ENCODE measurements around the gene NKAIN1.

Gene NKAIN1

DNA sequence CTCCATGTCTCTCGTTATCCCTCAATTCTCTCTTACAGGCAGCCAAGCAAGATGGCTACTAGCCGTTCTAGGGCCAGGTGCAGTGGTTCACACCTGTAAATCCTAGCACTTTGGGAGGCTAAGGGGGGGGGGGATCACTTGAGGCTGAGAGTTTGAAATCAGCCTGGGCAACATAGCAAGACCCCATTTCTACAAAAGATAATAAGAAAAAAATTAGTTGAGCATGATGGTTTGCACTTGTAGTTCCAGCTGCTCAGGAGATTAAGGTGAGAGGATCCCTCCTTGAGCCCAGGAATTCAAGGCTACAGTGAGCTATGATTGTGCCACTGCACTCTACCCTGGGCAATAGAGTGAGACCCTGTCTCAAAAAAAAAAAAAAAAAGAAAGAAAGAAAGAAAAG lies 80.4 kb downstream of the NKAIN1 start:
- TF ChIP-seq ZNF384 (IDR thresholded peaks at IDR 0.05): no peak
- TF ChIP-seq FOXM1 (IDR thresholded peaks at IDR 0.05; ENCODE audit: borderline replicate concordance): no peak
- no peak for TF ChIP-seq BHLHE40 (IDR thresholded peaks at IDR 0.05; ENCODE audit: borderline replicate concordance)
- TF ChIP-seq CTBP1 (IDR thresholded peaks at IDR 0.05; ENCODE audit: borderline replicate concordance): no peak
- TF ChIP-seq ELF4 (IDR thresholded peaks at IDR 0.05): no peak
- no peak for TF ChIP-seq HDGF (IDR thresholded peaks at IDR 0.05; ENCODE audit: borderline replicate concordance)
- TF ChIP-seq FOXA1 (IDR thresholded peaks at IDR 0.05): no peak
- TF ChIP-seq L3MBTL2 (conservative IDR thresholded peaks at IDR 0.05): no peak
- POLR2A ChIA-PET: interaction anchor here (1.4 kb wide), 1 partner anchor 137 kb away, joined by 3 read pairs; the partner anchor contains the start of genes SNRNP40 and ZCCHC17
- CTCF ChIA-PET: interaction anchor here (1.0 kb wide), 1 partner anchor 22 kb away, joined by 3 read pairs; no protein-coding TSS in a partner anchor
- no peak for DNase-seq (ENCODE audit: extremely low spot score)

DNA sequence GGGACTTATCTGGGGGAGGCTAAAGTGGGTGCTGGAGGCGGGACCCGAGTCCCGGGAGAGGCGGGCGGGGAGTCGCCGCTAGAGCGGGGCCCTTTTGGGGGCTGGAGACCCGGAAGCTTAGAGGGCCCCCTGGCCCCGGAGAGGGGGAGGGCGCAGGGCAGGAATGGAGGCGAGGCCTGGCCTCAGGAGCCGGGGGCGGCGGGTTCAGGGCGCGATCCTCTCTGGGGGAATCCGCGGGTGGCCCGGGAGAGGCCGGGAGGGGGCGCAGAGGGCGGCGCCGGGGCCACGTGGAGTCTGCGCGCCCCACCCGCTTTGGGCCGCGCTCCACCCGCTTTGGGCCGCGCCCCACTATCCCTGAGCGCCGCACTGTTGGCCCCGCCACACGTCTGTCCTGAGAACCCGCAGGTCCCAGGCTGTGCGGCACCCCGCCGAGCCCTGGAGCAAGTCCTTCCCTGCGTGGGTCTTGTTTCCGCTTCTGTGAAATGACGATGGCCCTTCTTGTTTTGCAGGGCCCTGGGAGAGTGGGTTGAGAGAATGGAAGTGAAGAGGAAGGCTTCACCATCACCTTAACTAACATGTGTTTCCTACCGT lies 84.4 kb downstream of the NKAIN1 start:
- 0 out of 2 replicates have a peak, but pooled peaks have one; percentile 9 for TF ChIP-seq TARDBP (IDR thresholded peaks at IDR 0.05)
- TF ChIP-seq, protein P1, sequence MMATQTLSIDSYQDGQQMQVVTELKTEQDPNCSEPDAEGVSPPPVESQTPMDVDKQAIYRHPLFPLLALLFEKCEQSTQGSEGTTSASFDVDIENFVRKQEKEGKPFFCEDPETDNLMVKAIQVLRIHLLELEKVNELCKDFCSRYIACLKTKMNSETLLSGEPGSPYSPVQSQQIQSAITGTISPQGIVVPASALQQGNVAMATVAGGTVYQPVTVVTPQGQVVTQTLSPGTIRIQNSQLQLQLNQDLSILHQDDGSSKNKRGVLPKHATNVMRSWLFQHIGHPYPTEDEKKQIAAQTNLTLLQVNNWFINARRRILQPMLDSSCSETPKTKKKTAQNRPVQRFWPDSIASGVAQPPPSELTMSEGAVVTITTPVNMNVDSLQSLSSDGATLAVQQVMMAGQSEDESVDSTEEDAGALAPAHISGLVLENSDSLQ (IDR thresholded peaks at IDR 0.05): no peak; the same call in 1 of the 2 replicates
- CTCF ChIA-PET: no interaction called here
- peak; percentile 69 for DNase-seq (ENCODE audit: extremely low spot score)
- POLR2A ChIA-PET: interaction anchor here (0.6 to 2.3 kb wide), 2 partner anchors 90 to 218 kb away, joined by 3 to 8 read pairs; partner anchors contain the start of genes FABP3 and PUM1

DNA sequence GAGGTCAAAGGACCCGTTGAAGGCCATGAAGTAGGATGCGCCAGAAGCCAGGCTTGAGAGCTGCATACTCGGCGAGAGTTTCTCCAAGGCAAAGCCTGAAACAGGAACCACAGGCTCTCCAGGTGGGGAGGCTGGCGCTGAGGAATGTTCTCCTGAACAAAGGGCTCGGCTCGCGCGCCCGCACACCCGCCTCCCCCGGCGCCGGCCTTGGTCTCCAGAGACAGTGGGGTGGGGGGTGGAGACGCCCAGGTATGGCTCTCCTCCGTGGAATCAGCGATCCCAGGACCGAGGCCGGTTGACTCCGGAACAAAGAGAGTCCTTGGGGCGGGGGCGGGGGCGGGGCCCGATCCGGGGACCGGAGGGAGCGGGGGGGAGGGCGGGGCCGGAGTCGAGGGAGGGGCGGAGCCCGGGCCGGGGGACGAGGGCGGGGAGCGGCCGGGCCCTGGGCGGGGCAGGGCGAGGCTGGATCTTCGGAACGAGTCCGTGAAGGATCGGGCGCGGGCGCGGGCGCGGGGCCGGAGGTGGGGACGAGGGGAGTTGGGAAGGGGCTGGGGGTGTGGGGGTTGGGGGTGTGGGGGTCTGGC lies 85.0 kb downstream of the NKAIN1 start:
- ChIA-PET CTCF (no interaction called here), POLR2A (interaction anchor here (0.6 to 2.3 kb wide), 2 partner anchors 89 to 218 kb away, joined by 3 to 8 read pairs; partner anchors contain the start of genes FABP3 and PUM1)
- no peak for TF ChIP-seq FOXM1 (IDR thresholded peaks at IDR 0.05; ENCODE audit: borderline replicate concordance)
- TF ChIP-seq ZNF384 (IDR thresholded peaks at IDR 0.05): no peak
- TF ChIP-seq L3MBTL2 (conservative IDR thresholded peaks at IDR 0.05): peak; percentile 29; the same call in 1 of the 2 replicates
- DNase-seq (ENCODE audit: extremely low spot score): peak; percentile 99

DNA sequence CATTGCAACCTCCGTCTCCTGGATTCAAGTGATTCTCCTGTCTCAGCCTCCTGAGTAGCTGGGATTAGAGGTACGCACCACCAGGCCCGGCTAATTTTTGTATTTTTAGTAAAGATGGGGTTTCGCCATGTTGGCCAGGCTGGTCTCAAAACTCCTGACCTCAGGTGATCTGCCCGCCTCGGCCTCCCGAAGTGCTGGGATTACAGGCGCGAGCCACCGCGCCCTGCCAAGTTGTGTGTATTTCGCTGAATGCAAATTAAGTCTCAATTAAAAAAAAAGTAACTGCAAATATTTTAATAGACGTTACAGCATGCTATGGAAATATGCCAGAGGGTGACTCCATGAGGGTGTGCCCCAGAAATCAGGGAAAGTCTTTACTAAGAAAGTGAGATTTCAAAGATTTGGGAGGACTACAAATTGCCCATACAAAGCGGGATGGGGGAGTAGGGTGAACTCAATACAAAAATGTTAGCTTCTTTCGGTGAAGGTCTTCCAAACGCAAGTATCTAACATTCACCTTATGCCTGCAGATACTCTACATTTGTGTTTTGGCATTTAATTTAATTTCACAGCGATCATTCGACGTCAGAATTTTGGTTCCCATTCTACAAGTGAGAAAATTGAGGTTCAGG lies 85.6 kb downstream of the NKAIN1 start:
- POLR2A ChIA-PET: interaction anchor here (2.3 kb wide), 1 partner anchor 89 kb away, joined by 8 read pairs; the partner anchor contains the start of gene PUM1
- CTCF ChIA-PET: no interaction called here
- no peak for DNase-seq (ENCODE audit: extremely low spot score)
- TF ChIP-seq TARDBP (IDR thresholded peaks at IDR 0.05) (no peak), SUZ12 (IDR thresholded peaks at IDR 0.05) (no peak)

DNA sequence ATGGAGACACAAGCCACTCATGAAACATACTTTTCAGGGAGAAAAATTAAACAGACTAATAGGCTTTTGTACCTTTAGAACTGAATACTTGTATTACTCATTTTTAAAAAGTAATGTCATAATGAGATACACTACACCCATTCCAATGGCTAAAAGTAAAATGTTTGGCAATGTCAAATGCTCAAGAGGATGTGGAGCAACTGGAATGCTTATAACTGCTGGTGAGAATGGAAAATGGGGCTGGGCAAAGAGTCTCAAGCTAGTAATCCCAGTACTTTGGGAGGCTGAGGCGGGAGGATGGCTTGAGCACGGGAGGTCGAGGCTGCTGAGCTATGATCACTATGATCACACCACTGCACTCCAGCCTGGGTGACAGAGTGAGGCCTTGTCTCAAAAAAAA lies 86.3 kb downstream of the NKAIN1 start:
- no peak for DNase-seq (ENCODE audit: extremely low spot score)
- CTCF ChIA-PET: no interaction called here
- TF ChIP-seq ZNF384 (IDR thresholded peaks at IDR 0.05): 0 out of 2 replicates have a peak, but pooled peaks have one; percentile 7
- no peak for TF ChIP-seq LEF1 (IDR thresholded peaks at IDR 0.05; ENCODE audit: borderline replicate concordance)
- no peak for TF ChIP-seq HDGF (IDR thresholded peaks at IDR 0.05; ENCODE audit: borderline replicate concordance)
- POLR2A ChIA-PET: interaction anchor here (2.3 kb wide), 1 partner anchor 88 kb away, joined by 8 read pairs; the partner anchor contains the start of gene PUM1

DNA sequence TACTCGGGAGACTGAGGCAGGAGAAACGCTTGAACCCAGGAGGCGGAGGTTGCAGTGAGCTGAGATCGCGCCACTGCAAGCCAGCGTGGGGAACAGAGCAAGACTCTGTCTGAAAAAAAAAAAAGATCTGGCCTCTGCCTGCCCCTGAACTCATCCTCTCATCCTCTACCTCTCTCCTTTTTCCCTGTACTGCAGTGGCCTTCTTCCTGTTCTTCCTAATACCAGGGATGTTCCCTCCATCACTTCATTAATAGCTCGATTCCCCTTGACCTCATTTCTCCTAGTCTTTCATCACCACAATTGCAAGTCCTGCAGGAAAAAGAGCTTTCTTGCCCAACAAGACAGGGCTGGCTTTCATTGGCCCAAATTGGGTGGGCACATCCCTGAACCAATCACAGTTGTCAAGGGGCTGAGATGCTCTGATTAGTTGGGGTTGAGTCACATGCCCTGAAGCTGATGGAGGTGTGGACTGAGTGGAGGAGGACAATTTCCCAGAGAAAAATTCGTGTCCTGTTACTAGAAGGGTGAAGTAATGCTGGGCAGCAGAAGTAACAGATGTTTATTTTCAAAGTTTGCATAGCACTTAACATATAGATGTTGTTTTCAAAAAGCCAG lies 87.4 kb downstream of the NKAIN1 start:
- DNase-seq (ENCODE audit: extremely low spot score): peak; percentile 57
- CTCF ChIA-PET: interaction anchor here (0.6 to 1.0 kb wide), 2 partner anchors 81 to 254 kb away, joined by 3 read pairs; no protein-coding TSS in a partner anchor
- TF ChIP-seq, protein P1 (IDR thresholded peaks at IDR 0.05): peak; percentile 91
- no peak for TF ChIP-seq ELF4 (IDR thresholded peaks at IDR 0.05)
- no peak for TF ChIP-seq ZNF384 (IDR thresholded peaks at IDR 0.05)
- POLR2A ChIA-PET: interaction anchor here (0.7 to 1.6 kb wide), 4 partner anchors 16 to 629 kb away, joined by 3 to 7 read pairs (median 3); partner anchors contain the start of gene PUM1

DNA sequence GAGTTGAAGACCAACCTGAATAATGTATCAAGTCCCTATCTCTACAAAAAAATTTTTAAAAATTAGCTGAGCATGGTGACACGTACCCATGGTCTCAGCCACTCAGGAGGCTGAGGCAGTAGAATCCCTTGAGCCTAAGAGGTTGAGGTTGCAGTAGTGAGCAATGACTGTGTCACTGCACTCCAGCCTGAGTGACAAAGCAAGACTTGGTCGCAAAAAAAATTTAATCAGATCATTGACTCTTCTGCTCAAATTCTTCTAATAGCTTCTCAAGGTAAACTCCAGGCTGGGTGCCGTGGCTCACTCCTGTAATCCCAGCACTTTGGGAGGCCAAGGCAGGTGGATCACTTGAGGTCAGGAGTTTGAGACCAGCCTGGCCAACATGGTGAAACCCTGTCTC lies 88.3 kb downstream of the NKAIN1 start:
- ChIA-PET POLR2A (interaction anchor here (1.6 kb wide), 1 partner anchor 15 kb away, joined by 3 read pairs; no protein-coding TSS in a partner anchor), CTCF (no interaction called here)
- TF ChIP-seq HDGF (IDR thresholded peaks at IDR 0.05; ENCODE audit: borderline replicate concordance) (no peak), FOXK2 (IDR thresholded peaks at IDR 0.05) (no peak), FOXM1 (IDR thresholded peaks at IDR 0.05; ENCODE audit: borderline replicate concordance) (no peak), SP1 (IDR thresholded peaks at IDR 0.05) (no peak), SUZ12 (IDR thresholded peaks at IDR 0.05) (no peak), FOXA1 (IDR thresholded peaks at IDR 0.05) (no peak), BHLHE40 (IDR thresholded peaks at IDR 0.05; ENCODE audit: borderline replicate concordance) (no peak), NFRKB (IDR thresholded peaks at IDR 0.05) (no peak), L3MBTL2 (conservative IDR thresholded peaks at IDR 0.05) (no peak), ZNF384 (IDR thresholded peaks at IDR 0.05) (no peak), TARDBP (IDR thresholded peaks at IDR 0.05) (no peak), LEF1 (IDR thresholded peaks at IDR 0.05; ENCODE audit: borderline replicate concordance) (no peak), ELF4 (IDR thresholded peaks at IDR 0.05) (no peak), CTBP1 (IDR thresholded peaks at IDR 0.05; ENCODE audit: borderline replicate concordance) (no peak), ARNT (IDR thresholded peaks at IDR 0.05) (no peak)
- TF ChIP-seq, protein P1 (IDR thresholded peaks at IDR 0.05): no peak

More for the DNA sequence above, 88.3 kb downstream of the NKAIN1 start:
- no peak for DNase-seq (ENCODE audit: extremely low spot score)

All from HEK293T (cell line).